KOPT-K1 (cell line): ENCODE data around the gene ABCB4.

Experiments used
- H3K27ac ChIP-seq: fragments of 200-600 bp; sonication (generic); 2 replicates; pipeline ENCODE4 v1.5.1; 2016; ENCODE audit warnings: antibody characterized with exemption, mild to moderate bottlenecking, low read depth, low read length; ENCODE audit not compliant: poor library complexity, severe bottlenecking
- H3K36me3 ChIP-seq: fragments of 200-600 bp; sonication (generic); 2 replicates; pipeline ENCODE4 v1.5.1; 2017; ENCODE audit warnings: antibody characterized with exemption, mild to moderate bottlenecking, low read length, moderate library complexity; ENCODE audit not compliant: insufficient read depth
- H3K9me3 ChIP-seq: fragments of 200-600 bp; sonication (generic); 2 replicates; pipeline ENCODE4 v1.5.1; 2017; ENCODE audit warnings: antibody characterized with exemption, low read length, mild to moderate bottlenecking; ENCODE audit not compliant: insufficient read depth, poor library complexity, severe bottlenecking

The ABCB4 gene

GRCh38 chr7:87475359-87476178, at the start of gene ABCB4:
Gene ABCB4, minus strand, starts transcription at chr7:87475680. Its CDS starts 215 bp downstream, at chr7:87475465.
- H3K27ac ChIP-seq, result no peak within 1 kb of the TSS
- H3K9me3 ChIP-seq, result no peaks in the 10 kb centered on the region
- H3K36me3 ChIP-seq, result no peaks in the 10 kb centered on the region

- Histone ChIP-seq H3K36me3 (no peaks in the 10 kb centered on the region), H3K27ac (no peak overlapping the region), H3K9me3 (no peaks in the 10 kb centered on the region)
Observed at GRCh38 chr7:87518735-87519134, 43.3 kb upstream of the ABCB4 start.

GRCh38 chr7:87517891-87518290, 42.4 kb upstream of the ABCB4 start:
- H3K36me3 ChIP-seq, result no peaks in the 10 kb centered on the region
- H3K27ac ChIP-seq, result no peak overlapping the region
- H3K9me3 ChIP-seq, result no peaks in the 10 kb centered on the region

- Histone ChIP-seq H3K27ac (no peak overlapping the region), H3K9me3 (no peaks in the 10 kb centered on the region), H3K36me3 (no peaks in the 10 kb centered on the region)
Observed at GRCh38 chr7:87517136-87517815, 41.8 kb upstream of the ABCB4 start.

- Histone ChIP-seq H3K36me3 (no peaks in the 10 kb centered on the region), H3K9me3 (no peaks in the 10 kb centered on the region), H3K27ac (no peak overlapping the region)
Observed at GRCh38 chr7:87513735-87514335, 38.4 kb upstream of the ABCB4 start.

- H3K9me3 ChIP-seq, result no peaks in the 10 kb centered on the region
- no peaks in the 10 kb centered on the region for H3K36me3 ChIP-seq
- H3K27ac ChIP-seq, result no peak overlapping the region
Observed at GRCh38 chr7:87512906-87513305, 37.4 kb upstream of the ABCB4 start.

GRCh38 chr7:87511510-87511909, 36.0 kb upstream of the ABCB4 start:
- Histone ChIP-seq H3K27ac (no peak overlapping the region), H3K36me3 (no peaks in the 10 kb centered on the region), H3K9me3 (no peaks in the 10 kb centered on the region)

GRCh38 chr7:87510411-87510875, 35.0 kb upstream of the ABCB4 start:
- no peak overlapping the region for H3K27ac ChIP-seq
- no peaks in the 10 kb centered on the region for H3K36me3 ChIP-seq

GRCh38 chr7:87507446-87507845, 32.0 kb upstream of the ABCB4 start:
- no peak overlapping the region for H3K27ac ChIP-seq
- no peaks in the 10 kb centered on the region for H3K9me3 ChIP-seq
- no peaks in the 10 kb centered on the region for H3K36me3 ChIP-seq

More at GRCh38 chr7:87510411-87510875, 35.0 kb upstream of the ABCB4 start:
- no peaks in the 10 kb centered on the region for H3K9me3 ChIP-seq

GRCh38 chr7:87506246-87507180, 31.0 kb upstream of the ABCB4 start:
- no peaks in the 10 kb centered on the region for H3K9me3 ChIP-seq
- no peaks in the 10 kb centered on the region for H3K36me3 ChIP-seq
- H3K27ac ChIP-seq, result no peak overlapping the region

- Histone ChIP-seq H3K9me3 (no peaks in the 10 kb centered on the region), H3K27ac (no peak overlapping the region), H3K36me3 (no peaks in the 10 kb centered on the region)
Observed at GRCh38 chr7:87505557-87506245, 30.2 kb upstream of the ABCB4 start.

GRCh38 chr7:87505122-87505521, 29.6 kb upstream of the ABCB4 start:
- Histone ChIP-seq H3K9me3 (no peaks in the 10 kb centered on the region), H3K36me3 (no peaks in the 10 kb centered on the region), H3K27ac (no peak overlapping the region)

GRCh38 chr7:87499494-87499893, 24.0 kb upstream of the ABCB4 start:
- Histone ChIP-seq H3K9me3 (no peaks in the 10 kb centered on the region), H3K36me3 (no peaks in the 10 kb centered on the region), H3K27ac (no peak overlapping the region)

GRCh38 chr7:87498893-87499292, 23.4 kb upstream of the ABCB4 start:
- Histone ChIP-seq H3K27ac (no peak overlapping the region), H3K36me3 (no peaks in the 10 kb centered on the region), H3K9me3 (no peaks in the 10 kb centered on the region)
